ENCODE data around the gene PSMC3.

PSMC3 gene
- total RNA-seq: 42.5 to 100 reads per million in 2 donors

DNA sequence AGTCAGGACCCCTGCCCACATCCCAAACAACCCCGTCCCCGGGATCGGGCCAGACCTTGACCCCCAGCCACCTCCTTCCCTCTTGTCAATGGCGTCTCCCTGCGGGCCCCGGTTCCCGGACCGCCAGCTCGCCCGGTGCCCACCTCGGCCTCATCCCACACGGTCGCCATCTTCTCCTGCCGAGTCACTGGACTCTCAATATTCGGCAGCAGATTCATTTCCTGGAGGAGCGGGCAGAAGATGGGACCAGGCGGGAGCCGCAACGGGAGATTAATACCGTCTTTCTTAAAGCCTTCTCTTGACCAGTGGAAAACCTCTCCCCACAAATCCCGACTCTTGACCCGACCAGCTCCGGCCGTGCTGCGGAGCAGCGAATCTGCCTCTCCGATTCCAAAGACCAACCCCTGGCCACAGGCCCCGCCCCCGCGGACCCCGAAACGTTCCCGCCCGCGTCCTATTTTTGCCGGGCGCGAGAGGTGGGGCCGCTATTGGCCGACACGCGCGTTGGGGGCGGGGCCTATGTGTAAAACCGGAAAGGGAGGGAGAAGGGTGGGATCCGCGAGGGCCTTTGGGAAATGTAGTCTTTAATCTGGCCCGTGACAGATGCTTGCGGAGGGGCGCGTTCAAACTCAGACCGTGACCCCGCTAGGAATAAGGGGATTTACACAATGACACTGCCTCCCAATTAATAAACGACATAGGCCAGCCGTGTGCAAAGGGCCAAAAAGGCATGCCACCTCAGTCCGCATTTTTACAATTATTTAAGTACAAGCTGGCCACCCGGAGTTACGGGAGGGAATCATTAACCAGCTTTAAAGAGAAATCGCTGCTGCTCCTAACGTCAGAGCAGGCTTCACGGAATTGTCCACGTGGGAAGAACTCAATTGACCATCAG is at the start of gene PSMC3:
Gene PSMC3 (minus strand): TSS at position 378 of the 895 bp plus-strand sequence. CDS start 160 bp downstream, at position 218.
- peak; percentile 98 for DNase-seq

DNA sequence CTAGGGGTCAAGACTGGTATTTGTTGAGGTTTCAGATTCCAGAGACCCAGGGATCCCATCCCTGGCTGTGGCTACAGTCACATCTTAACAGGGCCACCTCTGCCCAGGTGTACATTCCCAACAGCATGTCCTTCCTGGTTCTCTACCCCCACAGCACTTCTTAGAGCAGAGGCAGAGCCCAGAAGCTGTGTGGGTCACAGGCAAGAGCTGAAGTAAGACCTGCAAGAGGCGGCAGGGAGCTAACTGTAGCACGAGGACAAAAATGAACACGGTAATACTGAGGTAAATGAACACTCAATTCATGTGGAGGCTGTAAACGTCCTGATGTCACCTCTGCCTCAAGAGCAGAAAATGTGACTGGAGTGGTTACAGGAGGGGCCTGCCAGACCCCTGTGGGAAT is 44.4 kb upstream of the PSMC3 start:
- no peak for DNase-seq

DNA sequence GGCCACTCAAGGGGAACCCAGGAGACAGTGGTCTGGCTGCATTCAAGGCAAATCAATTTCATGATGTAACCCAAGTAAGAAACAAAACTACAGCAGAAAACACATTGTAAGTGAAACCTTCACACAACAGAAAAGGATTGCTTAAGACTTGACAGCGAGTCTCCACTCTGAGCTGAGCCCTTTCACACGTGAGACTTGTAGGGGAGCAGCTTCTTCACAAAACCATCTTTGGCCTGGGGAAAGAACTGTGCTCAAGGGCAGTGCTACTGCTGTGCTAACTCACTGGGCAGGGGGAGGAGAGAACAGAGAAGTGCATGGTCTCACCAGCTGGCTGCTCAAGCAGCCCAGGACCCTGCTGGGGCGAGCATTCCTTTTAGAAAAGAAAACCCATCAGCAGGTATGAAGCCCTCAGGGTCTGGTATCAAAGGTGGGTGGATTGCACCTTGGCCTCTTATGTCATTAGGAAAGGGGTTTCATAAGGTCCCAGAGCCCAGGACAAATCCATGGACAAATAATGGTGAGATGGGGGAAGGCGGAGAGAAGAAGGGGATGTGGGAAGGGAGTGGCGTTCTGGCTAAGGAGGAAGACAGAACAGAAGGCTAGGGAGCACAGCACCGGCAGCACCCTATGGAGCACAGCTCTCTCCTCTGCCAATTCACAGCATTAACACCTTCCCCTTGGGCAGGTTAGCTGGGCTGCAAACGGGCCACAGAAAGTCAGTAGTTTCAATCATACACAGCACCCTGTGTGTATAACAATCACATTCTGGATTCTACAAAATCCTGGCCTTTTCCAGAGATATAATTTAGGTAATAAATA is 43.3 kb upstream of the PSMC3 start:
- DNase-seq: no peak

DNA sequence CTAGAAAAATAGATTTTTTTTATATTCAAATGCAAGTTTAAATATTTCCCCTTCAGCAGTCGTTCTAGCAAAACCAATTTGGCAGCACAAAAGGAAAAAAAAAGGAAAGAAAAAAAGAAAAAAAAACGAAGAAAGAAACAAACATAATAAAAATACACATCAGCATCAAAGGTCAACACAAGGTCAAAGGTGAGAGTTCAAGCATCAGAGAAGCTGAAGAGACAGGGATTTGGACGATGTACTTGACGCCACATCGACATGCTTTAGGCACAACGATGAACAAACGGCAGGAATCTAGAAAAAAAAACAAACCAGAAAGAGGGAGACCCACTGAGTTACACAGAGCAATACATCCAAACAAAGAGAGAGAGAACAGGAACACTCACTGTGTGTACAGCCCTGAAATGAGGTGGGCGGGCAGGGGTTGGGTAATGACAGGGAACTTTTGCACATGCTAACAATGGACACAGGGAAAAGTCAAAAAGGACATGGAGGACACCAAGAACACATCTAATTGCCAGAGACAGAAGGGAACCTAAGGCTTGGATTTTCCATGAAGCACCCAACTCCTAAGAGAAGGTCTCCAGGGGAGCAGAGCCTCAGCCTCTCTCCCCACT is 42.5 kb upstream of the PSMC3 start:
- no peak for DNase-seq

DNA sequence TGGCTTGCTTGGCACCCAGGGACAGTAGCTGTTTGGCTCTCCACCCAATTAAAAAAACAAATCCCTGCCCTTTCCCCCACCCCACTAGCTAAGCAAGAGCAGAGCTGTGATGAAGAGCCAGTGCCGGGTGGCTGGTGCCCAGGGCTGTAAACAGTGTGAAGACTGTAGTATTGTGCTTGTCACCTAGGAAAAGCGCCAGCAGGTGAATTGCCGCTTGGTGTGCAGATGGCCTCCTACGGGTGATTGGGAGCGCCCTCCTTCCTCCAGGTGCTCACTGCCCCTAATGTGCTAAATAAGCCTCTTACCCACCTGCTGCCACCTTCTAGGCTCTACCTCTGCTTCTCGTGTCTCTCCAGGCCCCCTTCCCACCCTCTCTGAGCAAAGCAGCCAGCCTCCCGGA is 41.1 kb upstream of the PSMC3 start:
- DNase-seq: no peak

DNA sequence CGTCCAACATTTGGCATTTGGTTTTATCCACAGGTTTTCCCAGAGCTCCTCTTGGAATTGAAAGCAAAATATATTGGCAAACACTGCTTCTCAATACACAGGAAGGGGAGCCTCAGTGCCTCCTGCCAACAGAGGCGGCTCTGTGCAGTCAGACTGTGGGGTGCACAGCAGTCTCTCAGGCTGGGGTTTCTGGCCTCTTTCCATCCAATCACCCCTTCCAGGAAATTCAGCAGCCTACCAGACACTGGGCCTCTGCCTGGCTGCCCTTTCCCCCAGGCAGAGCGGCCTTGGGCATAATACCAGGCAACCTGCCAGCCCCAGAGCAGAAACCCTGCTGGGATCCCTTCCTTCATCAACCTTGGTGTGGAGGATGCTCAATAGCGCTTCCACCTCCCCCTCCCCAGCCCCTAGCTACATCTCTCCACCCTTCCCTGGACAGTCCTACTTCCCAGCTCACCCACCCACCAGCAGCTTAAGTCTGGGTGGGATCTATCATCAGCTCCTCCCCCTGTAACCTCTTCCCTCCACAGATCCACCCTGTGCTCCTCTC is 40.5 kb upstream of the PSMC3 start:
- no peak for DNase-seq

DNA sequence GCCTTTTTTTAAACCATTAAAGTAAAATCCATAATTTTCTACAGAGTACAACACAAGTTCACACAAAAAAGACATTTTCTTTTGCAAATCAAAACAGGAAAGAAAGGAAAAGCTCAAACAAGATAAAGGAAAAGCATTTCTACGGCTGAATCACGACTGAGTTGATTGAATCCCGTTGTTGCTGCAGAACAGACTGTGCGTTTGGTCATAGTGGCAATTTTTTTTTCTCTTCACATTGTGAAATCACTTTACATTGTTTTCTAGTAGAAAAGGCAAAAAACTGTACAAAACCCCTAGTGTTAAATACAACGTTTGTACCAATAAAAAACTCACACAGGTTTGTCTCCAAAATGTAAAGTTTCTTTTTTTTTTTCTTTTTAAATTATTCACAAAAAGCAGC is 40.0 kb upstream of the PSMC3 start:
- DNase-seq: no peak

DNA sequence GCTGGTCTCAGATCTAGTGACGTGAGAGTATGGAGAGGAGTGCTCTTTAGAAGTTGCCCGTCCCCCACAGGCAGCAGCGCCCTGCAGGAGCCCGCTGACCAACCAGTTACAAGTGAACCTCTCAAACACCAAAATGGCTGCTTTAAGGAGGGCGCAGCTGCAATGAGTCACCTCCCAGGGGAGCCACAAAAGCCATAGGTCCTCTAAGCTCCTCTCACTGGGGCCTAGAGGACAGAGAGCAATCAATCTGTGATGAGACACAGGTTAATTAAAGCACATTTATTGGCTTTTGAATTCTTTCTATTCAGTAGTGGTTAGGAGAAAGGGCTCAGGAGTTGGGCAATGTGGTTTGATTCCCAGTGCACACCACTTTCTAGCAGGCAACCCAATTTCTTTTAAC is 38.2 kb upstream of the PSMC3 start:
- no peak for DNase-seq

DNA sequence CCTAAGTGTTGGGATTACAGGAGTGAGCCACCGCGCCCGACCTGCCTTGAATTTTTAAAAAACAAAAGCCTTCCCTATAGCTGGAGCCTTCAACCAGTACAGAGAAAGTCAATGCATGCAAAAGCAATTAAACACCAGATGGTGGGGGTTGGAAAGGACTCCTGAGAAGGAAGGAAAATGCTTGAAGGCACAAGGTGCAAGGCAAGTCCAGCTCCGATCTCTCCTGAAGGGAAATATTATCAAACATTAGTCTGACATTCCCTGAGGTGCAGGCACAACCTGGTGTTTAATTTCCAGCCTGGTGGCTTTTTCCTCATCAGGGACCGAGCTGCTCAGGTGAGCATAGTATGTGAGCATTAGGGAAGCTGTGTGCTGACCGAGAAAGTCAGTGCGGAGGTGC is 35.6 kb upstream of the PSMC3 start:
- DNase-seq: no peak

DNA sequence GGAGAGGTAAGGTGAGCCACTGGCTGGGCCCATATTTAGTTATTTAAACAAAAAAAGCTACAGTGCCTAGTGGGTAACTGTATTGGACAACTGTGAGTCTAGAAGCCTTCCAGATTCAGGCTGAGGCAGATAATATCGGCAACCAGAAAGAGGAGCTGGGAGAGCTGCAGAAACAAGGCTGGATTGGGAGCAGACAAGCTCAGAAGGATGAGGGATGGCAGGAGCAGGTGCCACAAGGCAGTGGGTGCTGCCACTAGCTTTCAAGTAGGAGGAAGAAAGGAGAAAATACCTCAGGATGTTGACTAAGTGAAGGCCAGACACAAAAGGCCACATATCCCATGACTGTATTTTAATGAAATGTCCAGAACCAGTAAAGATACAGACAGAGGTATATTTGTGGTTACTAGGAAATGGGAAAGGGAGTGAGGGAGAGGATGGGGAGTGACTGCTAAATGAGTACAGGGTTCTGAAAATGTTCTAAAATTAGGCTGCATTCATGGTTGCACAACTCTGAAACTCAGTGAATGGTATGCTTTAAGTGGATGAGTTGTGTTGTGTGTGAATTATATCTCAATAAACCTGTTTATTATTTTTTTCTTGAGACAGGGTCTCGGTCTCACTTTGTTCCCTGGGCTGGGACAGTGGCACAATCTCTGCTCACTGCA is 34.5 kb upstream of the PSMC3 start:
- no peak for DNase-seq

DNA sequence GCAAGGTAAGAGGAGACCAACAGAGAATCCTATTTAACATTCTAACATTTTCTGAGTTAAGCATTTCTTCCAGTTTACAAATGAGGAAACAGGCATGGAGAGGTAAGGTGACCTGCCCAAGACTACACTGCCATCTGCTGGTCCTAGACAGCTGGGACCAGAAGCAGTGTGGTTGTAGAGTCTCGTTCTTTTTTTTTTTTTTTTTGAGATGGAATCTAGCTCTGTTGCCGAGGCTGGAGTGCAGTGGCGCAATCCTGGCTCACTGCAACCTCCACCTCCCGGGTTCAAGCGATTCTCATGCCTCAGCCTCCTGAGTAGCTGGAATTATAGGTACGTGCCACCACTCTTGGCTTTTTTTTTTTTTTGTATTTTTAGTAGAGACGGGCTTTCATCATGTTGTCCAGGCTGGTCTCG is 28.0 kb upstream of the PSMC3 start:
- peak; percentile 39 for DNase-seq

DNA sequence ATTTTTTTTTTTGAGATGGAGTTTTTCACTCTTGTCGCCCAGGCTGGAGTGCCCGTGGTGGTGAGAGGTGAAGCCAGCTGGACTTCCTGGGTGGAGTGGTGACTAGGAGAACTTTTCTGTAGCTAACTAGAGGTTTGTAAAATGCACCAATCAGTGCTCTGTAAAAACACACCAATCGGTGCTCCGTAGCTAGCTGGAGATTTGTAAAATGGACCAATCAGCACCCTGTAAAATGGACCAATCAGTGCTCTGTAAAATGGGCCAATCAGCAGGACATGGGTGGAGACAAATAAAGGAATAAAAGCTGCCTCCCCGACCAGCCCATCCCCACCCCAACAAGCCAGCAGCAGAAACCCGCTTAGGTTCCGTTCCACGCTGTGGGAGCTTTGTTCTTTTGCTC is 27.1 kb upstream of the PSMC3 start:
- no peak for DNase-seq

DNA sequence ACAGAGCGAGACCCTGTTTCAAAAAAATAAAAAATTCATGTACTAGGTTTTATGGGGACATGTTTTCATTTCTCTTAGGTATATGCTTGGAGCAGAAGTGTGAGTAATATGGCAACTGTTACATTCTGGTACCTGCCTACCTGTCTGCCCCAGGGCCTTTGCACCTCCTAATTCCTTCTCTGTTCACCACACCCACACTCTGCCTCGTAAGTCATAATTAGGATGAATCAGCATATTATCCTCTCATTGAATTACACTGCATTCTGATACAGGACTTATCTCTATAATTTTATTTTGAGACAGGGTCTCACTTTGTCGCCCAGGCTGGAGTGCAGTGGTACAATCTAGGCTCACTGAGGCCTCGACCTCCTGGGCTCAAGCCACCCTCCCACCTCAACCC is 25.8 kb upstream of the PSMC3 start:
- DNase-seq: no peak

DNA sequence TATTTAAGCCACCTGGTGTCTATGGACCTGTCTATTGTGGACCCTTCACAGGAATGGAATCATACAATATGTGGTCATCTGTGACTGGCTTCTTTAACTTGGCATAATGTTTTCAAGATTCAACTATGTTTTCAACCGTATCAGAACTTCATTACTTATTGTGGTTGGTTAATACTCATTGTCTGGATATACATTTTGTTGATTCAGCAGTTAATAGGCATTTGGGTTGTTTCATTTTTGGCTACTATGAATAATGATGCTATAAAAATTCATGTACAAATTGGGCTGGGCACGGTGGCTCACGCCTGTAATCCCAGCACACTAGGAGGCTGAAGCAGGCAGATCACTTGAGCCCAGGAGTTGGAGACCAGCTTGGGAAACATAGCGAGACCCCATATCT is 25.2 kb upstream of the PSMC3 start:
- DNase-seq: no peak

DNA sequence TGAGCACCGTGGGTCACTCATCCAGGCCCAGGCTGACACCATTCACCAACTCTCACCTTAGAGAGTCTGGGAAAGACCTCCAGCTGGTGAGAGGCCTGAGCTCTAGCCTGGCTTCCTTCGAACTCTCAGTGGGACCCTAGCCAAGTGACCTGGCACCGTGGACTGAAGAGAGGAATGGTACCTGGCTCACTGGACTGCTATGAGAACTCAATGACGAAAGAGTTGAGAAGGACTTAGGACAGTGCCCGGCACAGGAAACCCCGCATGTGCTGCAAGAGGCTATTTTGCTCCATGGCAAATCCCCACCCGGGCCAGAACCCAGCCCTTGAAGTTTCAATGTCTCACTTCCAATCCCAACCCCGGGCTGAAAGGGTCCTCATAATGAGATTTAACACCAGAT is 23.3 kb upstream of the PSMC3 start:
- no peak for DNase-seq

DNA sequence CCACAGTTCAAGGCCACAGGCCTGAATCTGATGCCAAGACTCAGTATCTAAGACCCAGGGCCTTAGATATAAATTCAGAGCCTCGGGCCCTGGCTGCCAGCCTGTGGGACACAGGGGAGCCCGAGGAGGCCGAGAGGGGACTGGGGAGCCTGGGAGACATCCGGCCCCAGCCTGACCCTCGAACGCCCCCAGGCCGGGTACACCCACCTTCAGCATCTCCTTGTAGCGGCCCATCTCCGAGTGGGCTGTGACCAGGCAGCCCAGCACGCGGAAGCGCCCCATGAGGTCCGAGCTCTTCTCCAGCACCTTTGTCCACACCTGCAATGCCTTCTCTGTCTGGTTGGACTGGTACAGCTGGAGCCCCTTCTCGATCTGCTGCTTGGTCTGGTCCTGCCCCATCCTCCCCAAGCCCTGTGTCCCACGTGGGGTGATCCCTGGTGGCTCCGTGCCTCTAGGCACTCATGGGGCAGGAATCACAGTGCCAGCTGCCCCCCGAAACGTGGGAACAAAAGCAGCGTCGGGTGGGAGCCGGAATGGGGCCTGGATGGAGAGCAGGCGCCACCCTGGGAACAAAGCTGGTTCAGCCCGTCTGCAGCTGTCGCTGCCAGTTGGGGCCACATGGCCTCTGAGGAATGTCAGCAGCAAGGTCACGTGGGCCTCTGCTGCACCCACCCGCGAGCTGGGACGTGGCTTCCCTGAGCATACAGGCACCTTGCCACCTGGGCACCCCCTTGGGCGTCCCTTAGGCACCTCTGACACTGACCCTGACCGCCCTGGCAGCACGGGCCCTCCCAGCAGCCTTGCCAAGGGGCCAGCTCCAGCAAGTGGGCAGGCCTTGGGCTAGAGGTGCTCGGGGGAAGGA is 22.6 kb upstream of the PSMC3 start, which contains the start of gene RAPSN:
Gene RAPSN (minus strand): TSS at position 571 of the 862 bp plus-strand sequence. CDS start 172 bp downstream, at position 399.
- DNase-seq: no peak

DNA sequence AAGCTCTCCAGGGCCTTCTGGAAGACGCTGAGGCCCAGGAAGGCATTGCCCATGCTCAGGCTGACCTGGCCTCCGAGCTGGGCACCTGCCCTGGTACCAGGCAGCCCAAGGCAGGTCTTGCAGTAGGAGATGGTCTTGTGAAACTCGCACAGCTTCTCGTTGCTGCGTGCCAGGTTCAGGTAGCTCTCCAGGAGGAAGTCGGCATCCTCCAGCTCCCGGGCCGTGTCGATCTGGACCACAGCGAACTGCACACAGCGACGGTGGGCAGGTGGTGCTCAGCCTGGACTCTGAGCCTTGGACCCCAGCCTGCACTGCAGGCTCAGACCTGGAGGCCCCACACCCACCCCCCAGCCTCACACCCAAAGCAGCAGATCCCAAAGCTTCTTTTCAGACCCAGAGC is 21.7 kb upstream of the PSMC3 start:
- no peak for DNase-seq

DNA sequence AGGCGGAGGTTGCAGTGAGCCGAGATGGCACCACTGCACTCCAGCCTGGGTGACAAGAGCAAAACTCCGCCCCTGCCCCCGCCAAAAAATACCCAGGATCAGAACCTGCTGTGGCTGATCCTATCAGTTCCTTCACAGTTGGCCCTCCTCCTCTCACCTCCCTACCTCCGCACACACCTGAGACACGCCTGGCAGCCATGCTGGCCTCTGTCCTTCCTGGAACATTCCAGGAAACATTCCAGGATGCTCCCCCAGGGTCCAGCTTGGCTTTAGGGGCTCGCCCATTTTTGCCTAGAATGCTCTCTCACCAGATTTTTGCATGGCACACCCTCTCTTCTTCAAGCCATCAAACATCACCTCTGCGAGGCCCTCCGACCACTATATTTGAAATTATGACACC is 20.6 kb upstream of the PSMC3 start:
- no peak for DNase-seq

DNA sequence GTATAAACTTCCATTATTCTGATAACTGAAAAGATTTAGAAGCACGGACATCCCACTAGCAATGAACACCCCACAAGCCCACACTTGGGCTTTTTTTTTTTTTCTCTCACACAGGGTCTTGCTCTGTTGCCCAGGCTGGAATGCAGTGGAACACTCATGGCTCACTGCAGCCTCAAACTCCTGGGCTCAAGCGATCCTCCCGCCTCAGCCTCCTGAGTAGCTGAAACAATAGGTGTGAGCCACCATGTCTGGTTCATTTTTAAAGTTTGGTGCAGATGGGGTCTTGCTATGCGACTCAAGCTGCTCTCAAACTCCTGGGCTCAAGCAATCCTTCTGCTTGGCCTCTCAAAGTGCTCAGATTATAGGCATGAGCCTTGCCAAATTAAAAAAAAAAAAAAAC is 19.6 kb upstream of the PSMC3 start:
- no peak for DNase-seq

DNA sequence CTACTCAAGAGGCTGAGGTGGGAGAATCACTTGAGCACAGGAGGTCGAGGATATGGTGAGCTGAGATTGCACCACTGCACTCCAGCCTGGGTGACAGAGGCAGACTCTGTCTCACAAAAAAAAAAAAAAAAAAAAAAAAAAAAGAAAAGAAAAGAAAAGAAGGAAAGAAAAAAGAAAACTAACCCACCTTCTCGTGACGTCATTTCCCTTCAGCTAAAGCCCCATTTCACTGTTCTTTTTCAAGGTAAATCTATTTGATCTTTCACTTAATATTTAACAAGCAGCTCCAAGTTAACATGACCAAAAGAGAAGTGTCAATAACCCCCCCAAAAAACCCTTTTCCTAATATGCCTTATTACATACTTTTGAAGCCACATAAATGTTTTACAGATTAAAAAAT is 17.6 kb upstream of the PSMC3 start:
- no peak for DNase-seq

DNA sequence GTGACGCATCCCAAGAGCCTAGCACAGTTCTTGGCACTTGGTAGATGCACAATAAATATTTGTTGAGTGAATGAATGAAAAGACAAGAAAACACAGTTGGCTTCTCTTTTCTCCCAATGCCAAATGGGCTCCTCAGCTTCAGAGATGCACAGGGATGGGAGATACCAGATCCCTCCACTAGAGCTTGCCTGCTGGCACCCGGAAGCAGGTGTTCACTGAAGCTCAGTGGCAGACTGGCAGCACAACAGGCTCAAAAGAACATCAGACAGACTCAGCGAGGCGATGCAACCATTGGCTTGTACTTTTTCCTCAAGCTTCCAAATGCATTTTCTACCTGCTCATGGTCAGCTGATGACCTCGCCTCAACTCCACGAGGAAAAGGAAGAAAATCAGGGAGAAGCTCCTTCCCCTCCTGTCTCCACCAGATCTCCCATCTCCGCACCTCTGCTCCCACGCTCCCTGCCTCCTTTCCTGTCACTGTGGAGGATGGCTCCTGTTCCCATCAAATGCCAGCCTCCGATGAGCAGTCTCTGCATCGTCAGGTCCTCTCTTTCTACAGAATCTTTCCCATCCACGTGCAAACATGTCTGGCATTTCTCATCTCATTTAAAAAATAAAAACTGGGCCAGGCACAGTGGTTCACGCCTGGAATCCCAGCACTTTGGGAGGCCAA is 16.9 kb upstream of the PSMC3 start:
- no peak for DNase-seq
